Stomach (tissue), 9 donors: ENCODE data around the gene ENO2. TPM values are rescaled to one million over a fixed set of nuclear protein-coding genes. Genes with fewer than 3 reads are reported as not detected.

Experiments used
- DNase-seq, 2 donors: peaks; one replicate each; pipeline versions ENCODE4 v3.0.0 to v3.0.0-alpha.2; 2013 to 2019
- H3K27ac ChIP-seq, 5 donors: fragments of 200-600 bp in 4 of 5; sonication (generic) in 4 of 5; one replicate each; pipeline ENCODE4 v1.5.1; 2013 to 2019; ENCODE audit warnings: mild to moderate bottlenecking in 1 of 5, moderate library complexity in 1 of 5
- H3K27me3 ChIP-seq, 3 donors: fragments of 200-600 bp; sonication (generic); one replicate each; pipeline ENCODE4 v1.5.1; 2017 to 2019; ENCODE audit warnings: mixed run types in 1 of 3
- H3K36me3 ChIP-seq, 4 donors: fragments of 200-600 bp; sonication (generic); 1 replicate in 3 of 4; 2 replicates in 1 of 4; pipeline ENCODE4 v1.5.1; 2016 to 2019
- H3K4me1 ChIP-seq, 4 donors: fragments of 200-600 bp; sonication (generic); one replicate each; pipeline ENCODE4 v1.5.1; 2016 to 2019
- H3K4me3 ChIP-seq, 4 donors: fragments of 200-600 bp; sonication (generic) in 3 of 4; one replicate each; pipeline ENCODE4 v1.5.1; 2016 to 2019; ENCODE audit warnings: mild to moderate bottlenecking in 1 of 4
- H3K9me3 ChIP-seq, 4 donors: fragments of 200-600 bp; sonication (generic); one replicate each; pipeline ENCODE4 v1.5.1; 2016 to 2019
- EP300 ChIP-seq: sonication (generic); formaldehyde crosslinking; IDR thresholded peaks from one replicate; pipeline ENCODE4 v1.6.1; 2017; ENCODE audit warnings: antibody characterized with exemption
- POLR2A ChIP-seq, 4 donors: fragments of 450-650 bp; IDR thresholded peaks; one replicate each; pipeline ENCODE4 v1.6.1; 2016; ENCODE audit warnings: antibody characterized with exemption in 4 of 4, control low read depth in 2 of 4, mild to moderate bottlenecking in 1 of 4, moderate library complexity in 1 of 4
- POLR2AphosphoS5 ChIP-seq, 3 donors: sonication (generic); formaldehyde crosslinking; IDR thresholded peaks; one replicate each; pipeline ENCODE4 v1.6.1; 2016; ENCODE audit warnings: antibody characterized with exemption in 3 of 3
- WGBS, 5 donors: extraction: QIAGEN DNeasy Blood & Tissue Kit in 3 of 5; methylation state at CpG; one replicate each; pipeline versions ENCODE4 v1.1.5 to v1.1.7; 2013 to 2018; 5-methylcytosine and 5-hydroxymethylcytosine counted together
- intact Hi-C: fragments of 100-400 bp; cut with DNase I; formaldehyde crosslinking; loops from one replicate; pipeline ENCODE4 v1.15.1; 2023; ENCODE audit warnings: low total_unique reads
- polyA plus RNA-seq, 3 donors: library from polyadenylated mRNA; stranded (reverse); fragments of 200-250 nt; gene quantifications; one replicate each; pipeline ENCODE4 v1.2.3, GENCODE V29; 2013
- total RNA-seq, 5 donors: library from RNA; depleted of rRNA; stranded (reverse); fragments of >200 nt; gene quantifications; one replicate each; pipeline versions ENCODE4 v1.1.0 to v1.2.3, GENCODE V29; 2014 to 2016
- TF ChIP-seq, protein P1 (sequence below), 7 experiments: fragments of 450-650 bp in 4 of 7; fragments of 200-600 bp in 3 of 7; sonication (generic) in 3 of 7; IDR thresholded peaks; one replicate each; pipeline ENCODE4 v1.5.1; 2016 to 2019; ENCODE audit warnings: antibody characterized with exemption in 7 of 7, control low read depth in 2 of 7, mild to moderate bottlenecking in 1 of 7
- donor health status: healthy with polysubstance abuse.
- donor health status: Bipolar disorder and iron deficiency.
- donor health status: healthy.

The ENO2 gene
- total and polyA plus RNA-seq, 8 donors: 2.3 to 62.9 (median 9.7) TPM

DNA sequence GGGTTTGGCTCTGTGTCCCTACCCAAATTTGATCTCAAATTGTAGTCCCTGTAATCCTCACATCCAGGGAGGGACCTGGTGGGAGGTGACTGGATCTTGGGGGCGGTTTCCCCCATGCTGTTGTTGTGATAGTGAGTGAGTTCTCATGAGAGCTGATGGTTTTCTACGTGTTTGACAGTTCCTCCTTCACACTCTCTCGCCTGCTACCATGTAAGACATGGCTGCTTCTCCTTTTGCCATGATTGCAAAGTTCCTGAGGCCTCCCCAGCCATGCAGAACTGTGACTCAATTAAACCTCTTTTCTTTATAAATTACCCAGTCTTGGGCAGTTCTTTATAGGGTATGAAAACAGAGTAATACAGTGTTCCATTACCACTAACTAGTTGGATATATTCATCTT lies 20.1 kb upstream of the ENO2 start:
- TF ChIP-seq POLR2AphosphoS5 (IDR thresholded peaks at IDR 0.05): no peak
- Histone ChIP-seq H3K9me3 (no peaks in the 10 kb centered on the region), H3K36me3 (no peaks in the 10 kb centered on the region), H3K4me3 (no peak overlapping the region), H3K27me3 (no peaks in the 10 kb centered on the region), H3K4me1 (peaks cover 5 to 21% (median 14%) of the 10 kb centered on the region in 4 donors), H3K27ac (no peak overlapping the region)
- WGBS, 5 donors: 81 to 91% (median 88%) methylated on average over 3 of the region's 3 CpGs
- no peak for DNase-seq
- intact Hi-C loops: no loop called here

DNA sequence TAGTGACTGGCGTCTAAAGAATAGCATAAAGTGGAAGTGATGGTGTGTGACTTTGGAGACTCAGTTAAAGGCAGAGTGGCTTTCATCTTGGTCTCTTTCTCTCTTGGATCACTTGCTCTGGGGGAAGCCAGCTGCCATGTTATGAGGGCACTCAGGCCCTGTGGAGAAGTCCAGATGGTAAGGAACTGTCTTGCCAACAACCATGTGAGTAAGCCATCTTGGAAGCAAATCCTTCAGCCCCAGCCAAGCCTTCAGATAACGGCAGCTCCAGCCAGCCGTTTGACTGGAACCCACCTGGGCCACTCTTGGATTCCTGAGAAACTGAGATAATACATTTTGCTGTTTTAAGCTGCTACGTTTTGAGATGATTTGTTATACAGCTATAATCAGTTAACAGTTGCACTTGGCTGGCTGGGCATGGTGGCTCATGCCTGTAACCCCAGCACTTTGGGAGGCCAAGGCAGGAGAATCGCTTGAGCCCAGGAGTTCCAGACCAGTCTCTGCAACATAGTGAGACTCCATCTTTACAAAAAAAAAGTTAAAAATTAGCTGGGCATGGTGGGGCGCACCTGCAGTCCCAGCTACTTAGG lies 17.4 kb upstream of the ENO2 start:
- no peaks in the 10 kb centered on the region for H3K9me3 ChIP-seq
- peaks cover 0 to 19% (median 11%) of the 10 kb centered on the region in 4 donors for H3K4me1 ChIP-seq
- no peak overlapping the region for H3K4me3 ChIP-seq
- no peaks in the 10 kb centered on the region for H3K36me3 ChIP-seq
- 73 to 88% (median 83%) methylated on average over 6 of the region's 6 CpGs for WGBS, 5 donors
- intact Hi-C loops: no loop called here
- no peak for TF ChIP-seq POLR2AphosphoS5 (IDR thresholded peaks at IDR 0.05)
- H3K27ac ChIP-seq: no peak overlapping the region
- DNase-seq: no peak
- H3K27me3 ChIP-seq: no peaks in the 10 kb centered on the region

DNA sequence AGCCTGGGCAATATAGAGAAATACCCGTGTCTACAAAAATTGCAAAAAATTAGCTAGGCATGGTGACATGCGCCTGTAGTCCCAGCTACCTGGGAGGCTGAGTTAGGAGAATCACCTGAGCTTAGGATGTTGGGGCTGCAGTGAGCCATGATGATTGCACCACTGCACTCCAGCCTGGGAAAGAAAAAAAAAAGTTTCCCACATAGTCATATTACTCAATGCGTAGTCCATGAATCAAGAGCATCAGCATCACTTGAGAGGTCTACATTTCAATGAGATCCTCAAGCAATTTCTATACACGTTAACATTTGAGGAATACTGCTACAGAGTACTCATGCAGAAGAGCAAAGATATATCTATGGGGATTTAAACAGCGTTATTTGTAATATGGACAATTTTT lies 15.0 kb upstream of the ENO2 start:
- TF ChIP-seq, protein P1, sequence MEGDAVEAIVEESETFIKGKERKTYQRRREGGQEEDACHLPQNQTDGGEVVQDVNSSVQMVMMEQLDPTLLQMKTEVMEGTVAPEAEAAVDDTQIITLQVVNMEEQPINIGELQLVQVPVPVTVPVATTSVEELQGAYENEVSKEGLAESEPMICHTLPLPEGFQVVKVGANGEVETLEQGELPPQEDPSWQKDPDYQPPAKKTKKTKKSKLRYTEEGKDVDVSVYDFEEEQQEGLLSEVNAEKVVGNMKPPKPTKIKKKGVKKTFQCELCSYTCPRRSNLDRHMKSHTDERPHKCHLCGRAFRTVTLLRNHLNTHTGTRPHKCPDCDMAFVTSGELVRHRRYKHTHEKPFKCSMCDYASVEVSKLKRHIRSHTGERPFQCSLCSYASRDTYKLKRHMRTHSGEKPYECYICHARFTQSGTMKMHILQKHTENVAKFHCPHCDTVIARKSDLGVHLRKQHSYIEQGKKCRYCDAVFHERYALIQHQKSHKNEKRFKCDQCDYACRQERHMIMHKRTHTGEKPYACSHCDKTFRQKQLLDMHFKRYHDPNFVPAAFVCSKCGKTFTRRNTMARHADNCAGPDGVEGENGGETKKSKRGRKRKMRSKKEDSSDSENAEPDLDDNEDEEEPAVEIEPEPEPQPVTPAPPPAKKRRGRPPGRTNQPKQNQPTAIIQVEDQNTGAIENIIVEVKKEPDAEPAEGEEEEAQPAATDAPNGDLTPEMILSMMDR (IDR thresholded peaks at IDR 0.05): no peak
- no peak for TF ChIP-seq POLR2A (IDR thresholded peaks at IDR 0.05)
- DNase-seq: no peak
- H3K27ac ChIP-seq: peak overlapping the region in 1 of 5 donors; percentile 16
- no peak overlapping the region for H3K4me3 ChIP-seq
- intact Hi-C loops: no loop called here
- no peaks in the 10 kb centered on the region for H3K9me3 ChIP-seq
- WGBS, 5 donors: 69 to 80% (median 78%) methylated on average over 5 of the region's 5 CpGs
- H3K4me1 ChIP-seq: peaks cover 5 to 21% (median 17%) of the 10 kb centered on the region in 4 donors
- no peaks in the 10 kb centered on the region for H3K36me3 ChIP-seq
- no peaks in the 10 kb centered on the region for H3K27me3 ChIP-seq

DNA sequence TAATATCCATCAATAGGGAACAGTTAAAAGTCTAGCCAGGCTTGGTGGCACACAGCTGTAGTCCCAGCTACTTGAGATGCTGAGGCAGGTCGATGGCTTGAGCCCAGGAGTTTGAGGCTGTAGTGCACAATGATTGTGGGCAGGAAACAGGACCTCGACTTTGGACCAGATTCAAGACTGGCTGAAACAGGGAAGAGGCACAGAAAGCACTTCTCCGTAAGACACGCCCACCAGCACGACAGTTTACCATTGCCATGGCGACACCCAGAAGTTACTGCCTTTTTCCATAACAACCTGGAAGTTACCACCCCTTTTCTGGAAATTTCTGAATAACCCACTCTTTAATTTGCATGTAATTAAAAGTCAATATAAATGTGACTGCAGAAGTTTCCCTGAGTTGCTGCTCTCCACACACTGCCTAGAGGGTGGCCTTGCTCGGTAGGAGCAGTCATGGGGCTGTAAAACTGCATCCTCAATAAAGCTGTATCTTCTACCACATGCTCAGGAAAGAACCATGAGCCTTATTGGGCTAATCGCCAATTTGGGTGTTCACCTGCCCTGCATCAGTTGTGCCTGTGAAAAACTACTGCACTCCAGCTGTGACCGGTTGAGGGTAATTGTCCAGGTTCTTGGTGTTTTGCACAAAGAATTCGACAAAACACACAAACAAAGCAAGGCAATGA lies 14.4 kb upstream of the ENO2 start:
- H3K4me3 ChIP-seq: no peak overlapping the region
- H3K4me1 ChIP-seq: peaks cover 7 to 24% (median 21%) of the 10 kb centered on the region in 4 donors
- peak overlapping the region in 1 of 5 donors; percentile 16 for H3K27ac ChIP-seq
- intact Hi-C loops: no loop called here
- H3K36me3 ChIP-seq: no peaks in the 10 kb centered on the region
- TF ChIP-seq EP300: no peak
- TF ChIP-seq POLR2AphosphoS5 (IDR thresholded peaks at IDR 0.05): peak in 1 of 3 donors; percentile 14
- peak; percentile 58 to 82 for DNase-seq
- 36 to 46% (median 40%) methylated on average over 10 of the region's 10 CpGs for WGBS, 5 donors
- H3K27me3 ChIP-seq: no peaks in the 10 kb centered on the region
- no peaks in the 10 kb centered on the region for H3K9me3 ChIP-seq

DNA sequence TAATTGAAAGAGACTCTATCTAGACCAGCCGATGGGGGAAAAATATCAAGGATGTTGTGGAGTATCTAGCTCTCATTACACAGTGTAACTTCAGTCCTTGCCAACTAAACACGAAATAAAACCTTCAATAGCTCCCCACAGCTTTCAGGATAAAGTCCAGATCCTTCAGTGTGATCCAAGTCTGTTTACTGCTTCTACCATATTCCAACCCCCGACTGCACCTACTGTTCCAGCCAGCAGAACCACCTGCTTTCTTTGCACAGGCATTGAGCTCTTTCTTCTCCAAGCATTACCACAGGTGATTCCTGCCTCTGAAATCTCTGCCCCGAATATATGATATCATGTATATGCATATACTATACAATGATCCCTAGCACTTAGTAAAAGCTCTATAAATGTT lies 11.9 kb upstream of the ENO2 start:
- DNase-seq: no peak
- Histone ChIP-seq H3K36me3 (peaks cover 0 to 13% (median 11%) of the 10 kb centered on the region in 4 donors), H3K4me3 (no peak overlapping the region), H3K9me3 (no peaks in the 10 kb centered on the region), H3K27me3 (no peaks in the 10 kb centered on the region), H3K4me1 (peaks cover 11 to 31% (median 26%) of the 10 kb centered on the region in 4 donors), H3K27ac (no peak overlapping the region)
- intact Hi-C loops: no loop called here
- TF ChIP-seq, protein P1 (IDR thresholded peaks at IDR 0.05): no peak
- TF ChIP-seq EP300: no peak
- no peak for TF ChIP-seq POLR2AphosphoS5 (IDR thresholded peaks at IDR 0.05)
- TF ChIP-seq POLR2A (IDR thresholded peaks at IDR 0.05): no peak
- WGBS, 5 donors: 64 to 71% (median 68%) methylated on average over 4 of the region's 4 CpGs

DNA sequence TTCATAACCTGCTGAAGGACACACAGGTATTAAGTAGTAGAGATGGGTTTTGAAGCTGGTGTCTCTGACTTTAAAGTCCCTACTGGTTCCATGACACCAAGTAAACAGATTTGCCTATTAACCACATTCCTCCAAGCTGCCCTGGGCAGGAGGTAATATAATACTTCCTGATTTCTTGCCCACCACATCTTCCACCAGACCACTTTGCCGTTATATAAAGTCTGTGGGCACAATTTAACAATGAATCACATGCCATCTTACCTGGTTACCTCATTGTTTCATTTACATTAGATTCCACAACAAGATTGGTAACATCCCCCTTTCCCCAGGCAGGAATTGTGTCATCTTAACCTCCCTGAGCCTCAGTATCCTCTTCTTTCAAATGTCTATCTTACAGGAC lies 10.7 kb upstream of the ENO2 start:
- Histone ChIP-seq H3K36me3 (peaks cover 0 to 13% (median 12%) of the 10 kb centered on the region in 4 donors), H3K4me3 (no peak overlapping the region), H3K27ac (no peak overlapping the region), H3K9me3 (no peaks in the 10 kb centered on the region), H3K27me3 (no peaks in the 10 kb centered on the region), H3K4me1 (peaks cover 11 to 31% (median 26%) of the 10 kb centered on the region in 4 donors)
- WGBS, 5 donors: 69 to 84% (median 80%) methylated on average over 1 of the region's 1 CpG
- no peak for TF ChIP-seq EP300
- no peak for TF ChIP-seq POLR2A (IDR thresholded peaks at IDR 0.05)
- TF ChIP-seq, protein P1 (IDR thresholded peaks at IDR 0.05): no peak
- no peak for DNase-seq
- intact Hi-C loops: no loop called here
